Upper lobe of right lung (tissue), 1 donor: ENCODE measurements around the gene TMEM192. TPM values are rescaled to one million over a fixed set of nuclear protein-coding genes. Genes with fewer than 3 reads are reported as not detected.
"Not testable (repeated sequence)": the region's sequence is repeated elsewhere in the genome, so short reads cannot be mapped to it uniquely, and the experiment has no call there.

Experiments used
- ATAC-seq: fragments of 200-7000 bp; cut with Tn5 transposase; one replicate; pipeline ENCODE4 v1.9.1; 2020; ENCODE audit warnings: mild to moderate bottlenecking, moderate library complexity
- DNase-seq: peaks from one replicate; pipeline ENCODE4 v3.0.0-alpha.2; 2020
- H3K27ac ChIP-seq: fragments of 200-600 bp; one replicate; pipeline ENCODE4 v1.8.0; 2022
- H3K27me3 ChIP-seq: fragments of 200-600 bp; one replicate; pipeline ENCODE4 v1.8.0; 2022; ENCODE audit warnings: mild to moderate bottlenecking
- H3K36me3 ChIP-seq: fragments of 200-600 bp; one replicate; pipeline ENCODE4 v1.8.0; 2022
- H3K4me1 ChIP-seq: fragments of 200-600 bp; one replicate; pipeline ENCODE4 v1.8.0; 2022
- H3K4me3 ChIP-seq: fragments of 200-600 bp; one replicate; pipeline ENCODE4 v1.8.0; 2022; ENCODE audit warnings: mild to moderate bottlenecking
- H3K9me3 ChIP-seq: fragments of 200-600 bp; one replicate; pipeline ENCODE4 v1.8.0; 2022
- intact Hi-C: fragments of 100-400 bp; cut with DNase I; formaldehyde crosslinking; loops from one replicate; pipeline ENCODE4 v1.11.0; 2022
- total RNA-seq: library from RNA; stranded (reverse); fragmentation: NEBNext Ultra II Directional; extraction: Animal tissue kit (Norgen Biotek cat#: 25700); gene quantifications from one replicate; pipeline ENCODE4 v1.2.1, GENCODE V29; 2021
- TF ChIP-seq, protein P1 (sequence below): fragments of 200-600 bp; IDR thresholded peaks from one replicate; pipeline ENCODE4 v1.8.0; 2022; ENCODE audit warnings: antibody characterized with exemption
- donor health status: DM: no; HTN: yes; CAD: no; lungs with severe emphysema.

Gene TMEM192
- total RNA-seq, 1 donor from 2014 or later, result 26.5 TPM

DNA sequence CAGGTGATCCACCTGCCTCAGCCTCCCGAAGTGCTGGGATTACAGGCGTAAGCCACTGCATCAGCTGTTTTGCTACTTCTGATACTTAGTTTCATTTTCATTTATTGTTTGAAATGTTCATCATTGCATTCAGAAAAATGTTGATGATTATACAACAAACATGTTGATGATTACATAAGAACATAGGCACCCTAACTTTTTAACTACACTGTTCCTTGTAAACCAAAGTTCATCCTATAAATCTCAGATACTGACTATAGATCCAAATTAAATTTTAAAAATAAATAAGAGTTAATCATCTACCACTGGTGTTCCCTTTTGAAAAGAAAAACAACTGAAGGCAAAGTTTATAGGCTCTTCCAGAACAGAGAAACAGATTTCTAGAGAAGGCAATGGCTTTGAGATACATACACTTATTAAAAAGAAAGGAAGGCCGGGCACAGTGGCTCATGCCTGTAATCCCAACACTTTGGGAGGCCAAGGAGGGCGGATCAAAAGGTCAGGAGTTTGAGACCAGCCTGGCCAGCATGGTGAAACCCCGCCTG lies 35.6 kb downstream of the TMEM192 start:
- TF ChIP-seq, protein P1, sequence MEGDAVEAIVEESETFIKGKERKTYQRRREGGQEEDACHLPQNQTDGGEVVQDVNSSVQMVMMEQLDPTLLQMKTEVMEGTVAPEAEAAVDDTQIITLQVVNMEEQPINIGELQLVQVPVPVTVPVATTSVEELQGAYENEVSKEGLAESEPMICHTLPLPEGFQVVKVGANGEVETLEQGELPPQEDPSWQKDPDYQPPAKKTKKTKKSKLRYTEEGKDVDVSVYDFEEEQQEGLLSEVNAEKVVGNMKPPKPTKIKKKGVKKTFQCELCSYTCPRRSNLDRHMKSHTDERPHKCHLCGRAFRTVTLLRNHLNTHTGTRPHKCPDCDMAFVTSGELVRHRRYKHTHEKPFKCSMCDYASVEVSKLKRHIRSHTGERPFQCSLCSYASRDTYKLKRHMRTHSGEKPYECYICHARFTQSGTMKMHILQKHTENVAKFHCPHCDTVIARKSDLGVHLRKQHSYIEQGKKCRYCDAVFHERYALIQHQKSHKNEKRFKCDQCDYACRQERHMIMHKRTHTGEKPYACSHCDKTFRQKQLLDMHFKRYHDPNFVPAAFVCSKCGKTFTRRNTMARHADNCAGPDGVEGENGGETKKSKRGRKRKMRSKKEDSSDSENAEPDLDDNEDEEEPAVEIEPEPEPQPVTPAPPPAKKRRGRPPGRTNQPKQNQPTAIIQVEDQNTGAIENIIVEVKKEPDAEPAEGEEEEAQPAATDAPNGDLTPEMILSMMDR, result no peak
- Histone ChIP-seq H3K27me3 (no peaks in the 10 kb centered on the region), H3K27ac (no peak overlapping the region), H3K9me3 (no peaks in the 10 kb centered on the region), H3K4me1 (no peaks in the 10 kb centered on the region), H3K36me3 (peaks cover 35% of the 10 kb centered on the region), H3K4me3 (no peak overlapping the region)
- ATAC-seq (no peak), DNase-seq (no peak)
- intact Hi-C loops, result no loop called here

DNA sequence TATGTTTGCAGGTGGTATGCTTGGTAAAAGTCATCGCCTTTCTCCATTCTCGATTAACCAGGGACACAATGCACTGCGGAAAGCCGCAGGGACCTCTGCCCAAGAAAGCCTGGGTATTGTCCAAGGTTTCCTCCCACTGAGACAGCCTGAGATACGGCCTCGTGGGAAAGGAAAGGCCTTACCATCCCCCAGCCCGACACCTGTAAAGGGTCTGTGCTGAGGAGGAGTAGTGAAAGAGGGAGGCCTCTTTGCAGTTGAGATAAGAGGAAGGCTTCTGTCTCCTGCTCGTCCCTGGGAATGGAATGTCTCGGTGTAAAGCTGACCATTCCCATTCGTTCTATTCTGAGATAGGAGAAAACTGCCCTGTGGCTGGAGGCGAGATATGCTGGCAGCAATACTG lies 39.3 kb downstream of the TMEM192 start:
- H3K4me3 ChIP-seq, ATAC-seq, H3K27ac ChIP-seq, H3K4me1 ChIP-seq, H3K27me3 ChIP-seq, H3K9me3 ChIP-seq, DNase-seq, intact Hi-C loops: not testable (repeated sequence)
- peaks cover 14% of the 10 kb centered on the region for H3K36me3 ChIP-seq

DNA sequence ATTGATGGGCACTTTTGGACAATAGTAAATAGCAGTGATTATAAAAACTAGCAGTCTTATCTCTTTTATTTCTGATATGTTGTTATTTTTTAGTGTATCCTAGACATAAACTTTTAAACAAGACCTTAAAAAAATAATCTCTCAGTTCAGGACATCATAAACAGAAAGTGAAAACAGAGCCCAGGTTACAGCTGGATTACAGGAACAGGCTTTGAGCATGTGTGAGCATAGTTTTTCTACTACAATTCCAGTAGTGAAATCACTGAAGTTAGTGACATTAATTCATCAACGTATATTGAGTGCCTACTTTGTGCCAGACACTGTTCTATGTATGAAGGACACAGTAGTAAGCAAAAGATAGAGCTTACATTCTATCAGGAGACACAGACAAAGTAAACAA lies 42.1 kb downstream of the TMEM192 start:
- intact Hi-C loops, result no loop called here
- DNase-seq, result no peak
- Histone ChIP-seq H3K27me3 (no peaks in the 10 kb centered on the region), H3K27ac (no peak overlapping the region), H3K36me3 (no peaks in the 10 kb centered on the region), H3K9me3 (no peaks in the 10 kb centered on the region), H3K4me3 (no peak overlapping the region), H3K4me1 (no peaks in the 10 kb centered on the region)
- TF ChIP-seq, protein P1, result no peak
- no peak for ATAC-seq

DNA sequence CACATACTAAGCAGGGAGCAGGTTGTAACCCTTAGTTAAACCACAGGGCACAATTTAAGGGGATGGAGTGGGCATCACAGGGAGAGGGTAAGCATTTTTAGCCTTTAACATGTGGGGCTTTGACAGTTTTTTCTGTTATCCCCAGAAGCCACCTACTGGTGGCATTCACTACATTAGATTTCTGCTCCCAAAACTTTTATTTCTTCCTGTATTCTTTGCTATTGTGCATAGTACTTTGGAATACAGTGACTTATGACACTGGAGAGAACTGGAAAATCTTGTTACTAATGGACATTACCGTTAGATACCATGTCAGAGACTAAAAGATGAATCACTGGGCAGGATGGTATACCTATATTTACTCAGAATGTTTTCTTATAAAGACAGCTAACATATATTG lies 51.7 kb downstream of the TMEM192 start:
- no peak for DNase-seq
- Histone ChIP-seq H3K27ac (no peak overlapping the region), H3K9me3 (no peaks in the 10 kb centered on the region), H3K4me3 (no peak overlapping the region), H3K27me3 (no peaks in the 10 kb centered on the region), H3K36me3 (no peaks in the 10 kb centered on the region), H3K4me1 (no peaks in the 10 kb centered on the region)
- TF ChIP-seq, protein P1, result no peak
- intact Hi-C loops, result no loop called here
- ATAC-seq, result no peak

DNA sequence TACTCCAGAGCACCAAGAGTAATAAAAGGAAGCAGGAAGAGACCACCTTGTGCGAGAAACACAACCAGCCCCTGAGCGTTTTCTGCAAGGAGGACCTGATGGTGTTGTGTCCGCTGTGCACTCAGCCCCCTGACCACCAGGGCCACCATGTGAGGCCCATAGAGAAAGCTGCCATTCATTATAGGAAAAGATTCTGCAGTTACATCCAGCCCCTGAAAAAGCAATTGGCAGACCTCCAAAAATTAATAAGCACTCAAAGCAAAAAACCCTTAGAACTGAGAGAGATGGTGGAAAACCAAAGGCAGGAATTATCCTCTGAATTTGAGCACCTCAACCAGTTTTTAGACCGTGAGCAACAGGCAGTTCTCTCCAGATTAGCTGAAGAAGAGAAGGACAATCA lies 53.3 kb downstream of the TMEM192 start:
- H3K36me3 ChIP-seq, result no peaks in the 10 kb centered on the region
- no peaks in the 10 kb centered on the region for H3K9me3 ChIP-seq
- no peak overlapping the region for H3K27ac ChIP-seq
- H3K27me3 ChIP-seq, result no peaks in the 10 kb centered on the region
- intact Hi-C loops, result no loop called here
- H3K4me3 ChIP-seq, result no peak overlapping the region
- DNase-seq (no peak), ATAC-seq (no peak)
- no peaks in the 10 kb centered on the region for H3K4me1 ChIP-seq
- TF ChIP-seq, protein P1, result no peak

DNA sequence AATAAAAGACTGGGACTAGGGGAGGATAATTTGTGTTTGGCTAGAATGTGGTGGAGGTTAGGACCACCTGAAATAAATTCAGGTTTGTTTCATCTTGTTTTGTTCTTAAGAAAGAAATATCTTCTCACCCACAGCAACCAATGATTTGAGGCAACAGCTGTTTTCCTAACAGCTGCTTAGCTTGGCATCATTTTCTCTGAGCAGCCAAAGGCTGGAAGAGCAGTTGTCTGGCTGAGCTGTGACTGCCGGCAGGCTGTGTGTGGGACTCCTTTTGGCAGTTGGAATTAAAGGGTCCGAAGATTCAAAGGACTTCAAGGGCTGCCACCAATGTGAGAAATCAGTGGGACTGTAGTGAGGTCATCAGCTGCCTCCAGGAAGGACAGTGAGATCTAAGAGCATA lies 54.0 kb downstream of the TMEM192 start:
- DNase-seq (no peak), ATAC-seq (no peak)
- Histone ChIP-seq H3K27me3 (no peaks in the 10 kb centered on the region), H3K36me3 (no peaks in the 10 kb centered on the region), H3K27ac (no peak overlapping the region), H3K4me1 (no peaks in the 10 kb centered on the region), H3K4me3 (no peak overlapping the region), H3K9me3 (no peaks in the 10 kb centered on the region)
- intact Hi-C loops, result no loop called here
- TF ChIP-seq, protein P1, result no peak
